GM19372 (cell line): ENCODE data around the gene ZBTB16.

Source experiments
- ATAC-seq: cut with Tn5 transposase; IDR thresholded peaks from one replicate; pipeline ENCODE4 v1.9.1; 2021; ENCODE audit warnings: mild to moderate bottlenecking, low read depth, moderate library complexity; ENCODE audit not compliant: unreplicated experiment

ZBTB16 gene

GRCh38 chr11:114099392-114100178 is 40.1 kb downstream of the ZBTB16 start:
- no peak for ATAC-seq

GRCh38 chr11:114102993-114103896 is 43.7 kb downstream of the ZBTB16 start:
- no peak for ATAC-seq

DNA sequence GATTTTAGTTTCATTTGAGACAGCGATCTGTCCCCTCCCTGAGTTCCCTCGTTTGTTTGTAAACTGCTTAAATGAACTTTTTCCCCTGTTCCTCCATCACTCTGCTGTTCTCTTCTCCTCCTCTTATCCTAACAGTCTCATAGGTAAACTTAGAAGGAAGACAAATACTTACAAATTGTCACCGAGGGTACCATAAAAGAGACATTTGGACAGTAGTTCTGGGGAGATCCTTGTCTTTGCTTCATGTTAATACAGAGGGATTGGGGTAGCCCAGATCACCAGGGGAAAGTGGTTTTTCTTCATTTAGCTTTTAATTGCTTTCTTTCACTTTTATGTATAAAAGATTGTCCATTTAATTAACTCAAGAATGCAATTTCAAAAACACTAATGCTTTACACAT is 46.1 kb downstream of the ZBTB16 start:
- ATAC-seq = no peak

- ATAC-seq = no peak
Measured at GRCh38 chr11:114106047-114106446, 46.5 kb downstream of the ZBTB16 start.

GRCh38 chr11:114106986-114107385 is 47.5 kb downstream of the ZBTB16 start:
- ATAC-seq = no peak

DNA sequence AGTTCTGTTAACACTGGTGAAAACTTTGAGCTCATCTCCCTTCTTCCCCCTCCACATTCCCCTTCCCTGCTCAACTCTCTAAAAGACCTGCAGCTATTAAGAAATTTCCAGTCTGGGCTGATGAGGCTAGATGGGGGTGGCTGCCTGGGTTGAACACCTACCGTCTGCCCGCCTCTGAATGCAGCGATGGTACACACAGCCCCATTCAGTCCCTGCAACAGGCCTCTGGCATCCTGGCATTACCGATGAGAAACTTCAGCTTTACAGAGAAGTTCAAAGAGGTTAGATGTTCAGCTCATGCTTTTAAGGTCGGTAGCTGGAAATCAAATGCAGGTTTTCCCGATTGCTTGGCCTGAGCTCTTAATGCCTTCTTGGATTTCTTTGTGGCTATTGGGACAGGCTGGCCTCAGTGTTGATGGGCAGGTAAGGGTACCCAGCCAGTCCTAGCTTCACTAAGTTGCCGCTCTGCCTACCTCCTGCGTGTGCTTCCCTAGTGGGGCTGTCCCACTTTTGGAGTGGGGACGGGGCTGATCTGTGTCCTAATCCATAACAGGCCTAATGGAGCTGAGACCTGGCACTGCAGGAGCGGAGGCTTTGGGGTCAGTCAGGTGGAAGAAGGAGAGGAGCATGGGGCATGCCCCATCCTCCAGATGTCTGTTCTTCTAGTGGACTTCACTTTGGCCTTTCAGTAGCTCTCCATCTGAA is 49.1 kb downstream of the ZBTB16 start:
- no peak for ATAC-seq

DNA sequence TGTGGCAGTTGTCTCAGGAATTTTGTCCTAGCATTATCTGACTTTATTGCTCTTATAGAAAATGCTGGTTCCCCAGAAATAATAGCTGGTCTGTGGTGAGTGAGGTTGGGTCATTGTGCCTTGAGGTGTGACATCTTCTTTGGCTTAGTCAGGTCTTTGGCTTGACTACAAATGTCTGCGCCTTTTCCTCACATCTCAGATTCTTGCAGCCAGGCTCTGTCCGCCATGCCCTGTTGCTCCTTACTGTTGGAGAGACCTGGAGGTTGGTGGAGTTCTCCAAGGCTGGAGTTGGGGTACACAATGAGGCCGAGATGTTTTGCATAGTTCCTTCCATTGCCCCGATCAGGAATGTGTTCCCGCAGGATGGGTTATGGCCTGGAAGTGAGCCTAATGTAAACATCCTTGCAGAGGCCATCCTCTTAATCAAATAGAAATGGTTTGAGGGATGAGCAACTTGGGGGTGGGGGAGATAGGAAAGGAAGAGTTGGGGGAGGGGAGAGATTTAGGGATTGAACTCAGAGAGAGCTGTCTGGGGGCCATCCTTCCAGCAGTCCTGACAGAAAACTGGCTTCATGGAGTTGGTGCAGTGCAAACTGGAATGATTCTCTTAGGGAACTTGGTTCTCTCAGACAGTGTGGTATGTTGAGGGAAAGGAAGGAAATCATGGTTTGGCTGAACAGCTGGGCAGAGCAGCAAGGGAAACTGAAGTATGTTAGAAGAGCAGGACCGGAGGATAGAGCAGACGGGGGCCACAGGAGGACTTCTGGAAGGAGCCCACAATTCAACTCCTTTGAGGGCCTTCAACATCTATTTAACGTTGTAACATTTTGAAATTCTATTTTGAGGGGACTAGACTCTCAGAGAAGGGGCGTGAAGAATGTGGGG is 49.9 kb downstream of the ZBTB16 start:
- no peak for ATAC-seq

- no peak for ATAC-seq
Measured at GRCh38 chr11:114110123-114110522, 50.6 kb downstream of the ZBTB16 start.

DNA sequence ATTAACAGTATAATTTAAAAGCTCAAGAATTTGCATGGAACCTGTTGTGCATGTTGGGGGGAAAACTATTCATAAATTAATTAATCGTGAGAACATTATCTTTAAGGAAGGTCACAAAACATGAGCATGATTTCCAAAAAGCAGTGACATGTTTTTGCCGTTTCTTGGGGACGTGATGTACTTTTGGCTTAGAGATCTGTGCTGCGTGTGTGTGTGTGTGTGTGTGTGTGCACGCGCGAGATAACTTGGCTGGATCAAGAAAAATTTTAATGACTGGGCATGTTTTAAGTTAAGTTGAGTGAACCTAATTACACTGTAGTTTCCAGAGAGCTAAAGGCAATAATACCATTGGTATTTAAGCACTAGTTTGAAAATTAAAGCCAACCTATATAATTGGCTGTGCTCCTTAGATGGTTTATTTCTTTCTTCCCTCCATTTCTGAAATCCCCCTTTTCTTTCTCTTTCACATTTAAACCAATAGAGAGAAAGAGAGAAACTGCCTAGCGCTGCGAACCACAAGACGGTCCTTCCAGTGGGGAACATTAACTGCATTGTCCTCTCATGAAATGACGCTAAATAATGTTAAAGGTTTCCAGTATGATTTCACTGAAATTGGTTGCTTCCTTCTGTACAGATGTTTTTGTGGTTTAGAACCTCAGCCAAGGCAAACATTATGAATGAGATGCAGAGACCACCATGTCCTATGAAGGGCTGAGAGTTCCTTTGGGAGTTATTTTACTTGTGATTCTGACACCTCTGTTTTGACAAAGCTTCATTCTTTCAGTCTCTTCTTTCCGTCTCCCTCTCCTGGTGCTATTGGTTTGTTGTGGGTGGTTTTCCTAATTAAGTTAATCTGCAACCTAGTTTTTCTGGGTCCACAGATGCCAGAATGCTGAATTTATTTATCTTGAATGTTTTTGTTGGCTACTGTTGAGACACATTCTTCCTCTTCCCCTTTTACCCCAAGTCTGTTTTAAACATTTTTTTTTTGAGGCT is 51.7 kb downstream of the ZBTB16 start:
- ATAC-seq = no peak

- no peak for ATAC-seq
Measured at GRCh38 chr11:114115451-114115928, 56.0 kb downstream of the ZBTB16 start.

- no peak for ATAC-seq
Measured at GRCh38 chr11:114116357-114116756, 56.8 kb downstream of the ZBTB16 start.

- no peak for ATAC-seq
Measured at GRCh38 chr11:114116800-114117199, 57.3 kb downstream of the ZBTB16 start.

DNA sequence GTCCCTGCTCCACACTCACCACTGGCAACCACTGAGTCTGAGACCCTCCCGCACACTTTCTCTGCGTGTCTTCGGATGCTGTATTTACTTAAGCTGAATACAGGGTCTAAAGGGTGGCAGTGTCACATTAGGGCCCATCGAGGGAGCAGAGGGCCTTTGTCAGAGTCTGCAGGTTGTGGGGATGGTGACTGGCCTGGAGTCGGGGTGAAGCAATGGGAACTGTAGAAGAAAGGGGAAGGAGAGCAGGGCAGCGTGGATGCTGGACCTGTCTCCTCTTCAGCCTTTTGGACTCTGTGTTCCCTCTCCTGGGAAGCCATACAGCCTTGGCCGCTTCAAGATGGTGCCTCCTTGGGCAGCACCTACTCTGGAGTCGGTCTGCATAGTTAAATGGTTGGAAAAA is 61.1 kb downstream of the ZBTB16 start:
- ATAC-seq = no peak

DNA sequence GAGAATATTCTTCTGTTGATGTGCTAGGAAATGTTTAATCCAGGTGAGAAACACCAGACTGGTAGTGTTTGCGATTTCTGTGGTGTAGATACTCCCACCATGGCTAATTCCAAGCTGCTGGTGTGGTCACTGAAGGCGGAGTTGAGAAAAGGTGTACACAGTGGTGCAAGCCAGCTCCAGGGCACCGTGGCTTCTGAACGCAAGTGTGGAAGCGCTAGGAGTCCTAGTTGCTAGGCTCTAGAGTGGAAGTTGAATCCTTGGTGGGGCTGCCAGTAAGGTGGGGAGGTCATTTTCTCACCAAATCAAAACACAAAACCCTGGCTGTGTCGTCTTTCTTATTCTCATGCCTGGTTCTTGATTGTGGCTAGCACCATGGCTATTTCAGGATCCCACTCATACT is 61.6 kb downstream of the ZBTB16 start:
- no peak for ATAC-seq

DNA sequence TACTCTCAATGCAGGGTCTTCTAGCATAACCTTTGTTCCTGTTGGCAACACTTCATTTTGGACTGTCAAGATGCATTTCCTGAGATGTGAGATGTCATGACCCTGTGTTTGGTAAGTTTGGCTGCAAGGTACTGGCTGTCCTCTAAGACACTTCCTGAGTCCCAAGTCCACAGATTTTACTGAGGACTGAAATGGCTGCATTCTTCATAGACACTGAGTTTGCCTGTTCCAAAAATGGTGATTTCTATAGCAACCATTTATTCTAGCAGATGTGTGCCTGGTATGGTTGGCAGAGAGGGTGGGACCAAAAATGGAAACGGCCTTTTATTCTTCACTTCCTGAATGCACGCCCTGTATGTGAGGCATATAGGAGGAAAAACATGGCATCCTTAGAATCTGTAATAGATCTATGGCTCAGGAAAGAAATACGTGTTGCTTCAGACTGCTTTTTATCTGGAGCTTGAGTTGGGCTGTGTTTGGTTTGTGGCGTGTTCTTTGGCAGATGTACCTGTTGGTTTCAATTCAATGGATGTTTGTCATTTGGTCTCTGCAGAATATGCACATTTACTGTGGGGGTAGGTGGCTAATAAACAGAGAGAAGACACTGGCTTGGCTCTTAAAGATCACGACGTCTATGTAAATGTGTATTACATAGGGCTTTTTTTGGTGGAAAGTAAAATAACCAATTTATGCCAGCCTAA is 62.4 kb downstream of the ZBTB16 start:
- ATAC-seq = no peak

- no peak for ATAC-seq
Measured at GRCh38 chr11:114122686-114123085, 63.2 kb downstream of the ZBTB16 start.

GRCh38 chr11:114123692-114124330 is 64.3 kb downstream of the ZBTB16 start:
- ATAC-seq = no peak
